K562 (cell line): Measurements from ENCODE around the gene MOCOS. TPM values are rescaled to one million over a fixed set of nuclear protein-coding genes. Genes with fewer than 3 reads are reported as not detected.

Source experiments
- ATAC-seq: fragments of 200-7000 bp; cut with Tn5 transposase; 3 replicates; pipeline ENCODE4 v1.9.1; 2020; ENCODE audit warnings: moderate library complexity
- BruUV-seq: library from RNA; stranded (reverse); fragments of 400-500 nt; replicated peaks from 2 replicates; lab custom pipeline; 2021; lab: Mats Ljungman, UMichigan
- CTCF ChIA-PET: fragments of 300-600 bp; formaldehyde crosslinking; extraction: SDS; loops from one replicate; lab custom pipeline; 2021; ENCODE audit warnings: low intra/inter-chr PET ratio; lab: Yijun Ruan, JAX
- POLR2A ChIA-PET: fragments of 300-600, 350-650 bp; sonication (Branson Sonifier 250); formaldehyde crosslinking; extraction: SDS; loops from one replicate; lab custom pipeline; 2021; ENCODE audit warnings: antibody characterized with exemption, inconsistent platforms; lab: Yijun Ruan, JAX
- DNase-seq, 4 experiments: peaks; one replicate each; pipeline versions ENCODE4 v3.0.0 to v3.0.0-alpha.2; 2011 to 2018; ENCODE audit warnings: low spot score in 3 of 4, mixed read lengths in 3 of 4; ENCODE audit errors: extremely low read depth in 1 of 4
- FAIRE-seq: peaks from 2 replicates; lab custom pipeline; 2011; peaks lifted over from hg19 to GRCh38; lab: Jason Lieb, UNC
- H2AFZ ChIP-seq: 2 replicates; pipeline ENCODE4 v1.6.0; 2011; ENCODE audit warnings: low read depth, low read length, control low read depth, inconsistent platforms
- H3K27ac ChIP-seq: fragments of 200-600 bp; 3 replicates; pipeline ENCODE4 v1.8.0; 2011; ENCODE audit warnings: low read depth, mild to moderate bottlenecking, control low read depth, inconsistent platforms, low read length, moderate library complexity, mixed read lengths; ENCODE audit errors: extremely low read depth
- H3K27me3 ChIP-seq, 2 experiments: fragments of 300-600 bp in 1 of 2; 2 replicates in 1 of 2; 3 replicates in 1 of 2; pipeline versions ENCODE4 v1.6.0 to v1.8.0; 2011; ENCODE audit warnings: inconsistent platforms in 2 of 2, low read length in 2 of 2, mild to moderate bottlenecking in 1 of 2, mixed read lengths in 1 of 2, moderate library complexity in 1 of 2; ENCODE audit not compliant: control insufficient read depth in 2 of 2, insufficient read depth in 2 of 2
- H3K36me3 ChIP-seq: fragments of 300-600 bp; 3 replicates; pipeline ENCODE4 v1.8.0; 2011; ENCODE audit warnings: mild to moderate bottlenecking, low read length, inconsistent platforms; ENCODE audit not compliant: control insufficient read depth, insufficient read depth
- H3K4me1 ChIP-seq, 2 experiments: fragments of 200-600 bp in 1 of 2; replicated peaks in 1 of 2; 2 replicates in 1 of 2; 3 replicates in 1 of 2; pipeline versions ENCODE4 v1.5.1 to v1.8.0; 2011; ENCODE audit warnings: inconsistent platforms in 2 of 2, low read length in 2 of 2, mild to moderate bottlenecking in 1 of 2, mixed read lengths in 1 of 2, moderate library complexity in 1 of 2; ENCODE audit not compliant: control insufficient read depth in 2 of 2, insufficient read depth in 2 of 2
- H3K4me2 ChIP-seq: 2 replicates; pipeline ENCODE4 v1.6.1; 2011; ENCODE audit warnings: low read length, control low read depth, inconsistent platforms, mixed read lengths; ENCODE audit not compliant: insufficient read depth
- H3K4me3 ChIP-seq: fragments of 200-600 bp; sonication (generic), shearing (Covaris generic); 2 replicates; pipeline ENCODE4 v1.5.1; 2016; ENCODE audit warnings: control low read depth, inconsistent platforms
- H3K79me2 ChIP-seq: fragments of 200-600 bp; 3 replicates; pipeline ENCODE4 v1.8.0; 2011; ENCODE audit warnings: low read length, inconsistent platforms; ENCODE audit not compliant: control insufficient read depth, insufficient read depth
- H3K9ac ChIP-seq, 2 experiments: 2 replicates each; pipeline versions ENCODE4 v1.6.0 to v1.6.1; 2011; ENCODE audit warnings: low read depth in 2 of 2, low read length in 2 of 2, control low read depth in 1 of 2, inconsistent platforms in 1 of 2, mild to moderate bottlenecking in 1 of 2, mixed read lengths in 1 of 2; ENCODE audit not compliant: insufficient read depth in 1 of 2
- H3K9me1 ChIP-seq: one replicate; pipeline ENCODE4 v1.6.0; 2011; ENCODE audit warnings: inconsistent platforms, mild to moderate bottlenecking, low read length, moderate library complexity; ENCODE audit not compliant: control insufficient read depth, insufficient read depth
- H3K9me3 ChIP-seq: replicated peaks from 2 replicates; pipeline ENCODE4 v1.5.1; 2011; ENCODE audit warnings: low read depth, low read length, inconsistent platforms; ENCODE audit not compliant: control insufficient read depth, insufficient read depth
- H4K20me1 ChIP-seq: replicated peaks from 2 replicates; pipeline ENCODE4 v1.6.1; 2011; ENCODE audit warnings: low read length, inconsistent platforms, mixed read lengths; ENCODE audit not compliant: control insufficient read depth, insufficient read depth
- CBFA2T2 ChIP-seq: fragments of 450-650 bp; conservative IDR thresholded peaks from 2 replicates; pipeline ENCODE4 v1.6.1; 2017; ENCODE audit warnings: mild to moderate bottlenecking
- CCNT2 ChIP-seq: IDR thresholded peaks from 2 replicates; pipeline ENCODE4 v1.6.1; 2011; ENCODE audit warnings: borderline replicate concordance, low read depth, mild to moderate bottlenecking, moderate library complexity, mixed read lengths, low read length; ENCODE audit not compliant: insufficient read length; ENCODE audit errors: extremely low read depth
- CHD1 ChIP-seq: fragments of 200-600 bp; sonication (generic); IDR thresholded peaks from one replicate; pipeline ENCODE4 v1.6.1; 2012; ENCODE audit warnings: mild to moderate bottlenecking, moderate library complexity, low read length, inconsistent platforms
- FUS ChIP-seq: fragments of 200-400 bp; formaldehyde crosslinking; optimal IDR thresholded peaks from 2 replicates; pipeline ENCODE3; 2017; ENCODE audit warnings: low read depth, low read length
- GABPB1 ChIP-seq: sonication (generic); formaldehyde crosslinking; IDR thresholded peaks from 2 replicates; pipeline ENCODE4 v1.8.0; 2022; ENCODE audit warnings: mild to moderate bottlenecking, missing genetic modification reagents
- LEF1 ChIP-seq: fragments of 450-650 bp; IDR thresholded peaks from 2 replicates; pipeline ENCODE4 v1.6.1; 2016; ENCODE audit warnings: mild to moderate bottlenecking
- MEIS2 ChIP-seq: fragments of 450-650 bp; IDR thresholded peaks from 2 replicates; pipeline ENCODE4 v1.6.1; 2014; ENCODE audit warnings: mild to moderate bottlenecking; ENCODE audit not compliant: partially characterized antibody
- SIN3B ChIP-seq: fragments of 450-650 bp; IDR thresholded peaks from 2 replicates; pipeline ENCODE4 v1.6.1; 2017; ENCODE audit warnings: low read depth, mild to moderate bottlenecking, moderate library complexity
- SRSF1 ChIP-seq: fragments of 200-400 bp; formaldehyde crosslinking; IDR thresholded peaks from 2 replicates; pipeline ENCODE4 v1.6.1; 2017; ENCODE audit warnings: mild to moderate bottlenecking, low read depth, low read length, moderate library complexity
- TAF15 ChIP-seq: fragments of 200-400 bp; formaldehyde crosslinking; IDR thresholded peaks from 2 replicates; pipeline ENCODE4 v1.6.1; 2017; ENCODE audit warnings: mild to moderate bottlenecking, low read depth, low read length, moderate library complexity
- TSC22D4 ChIP-seq: fragments of 450-650 bp; IDR thresholded peaks from 2 replicates; pipeline ENCODE4 v1.6.1; 2016; ENCODE audit warnings: missing genetic modification characterization, missing biosample characterization, control low read depth
- ZNF175 ChIP-seq: fragments of 200-800 bp; sonication (Bioruptor generic); IDR thresholded peaks from 2 replicates; pipeline ENCODE4 v1.6.1; 2016; ENCODE audit warnings: low read depth, mild to moderate bottlenecking, missing genetic modification characterization, missing compliant biosample characterization
- ZNF212 ChIP-seq: fragments of 450-650 bp; formaldehyde crosslinking; IDR thresholded peaks from 2 replicates; pipeline ENCODE4 v1.4.0; 2020; ENCODE audit warnings: mild to moderate bottlenecking
- ZNF224 ChIP-seq: sonication (generic); formaldehyde crosslinking; IDR thresholded peaks from 2 replicates; pipeline ENCODE4 v1.8.0; 2022; ENCODE audit warnings: mild to moderate bottlenecking, missing genetic modification reagents
- ZNF354B ChIP-seq: fragments of 250-450 bp; sonication (Bioruptor Pico); IDR thresholded peaks from 2 replicates; pipeline ENCODE4 v1.4.0; 2020
- ZNF584 ChIP-seq: fragments of 200-800 bp; sonication (Bioruptor generic); IDR thresholded peaks from 2 replicates; pipeline ENCODE4 v1.6.1; 2016; ENCODE audit warnings: low read depth, mild to moderate bottlenecking, missing genetic modification characterization, missing compliant biosample characterization
- WGBS: fragments of 100-300 bp; shearing (Covaris generic); methylation state at CpG from one replicate; pipeline ENCODE4 v1.1.6; 2016; ENCODE audit warnings: low coverage, mixed read lengths; ENCODE audit not compliant: insufficient coverage; ENCODE audit errors: missing lambda C conversion rate; 5-methylcytosine and 5-hydroxymethylcytosine counted together
- in situ Hi-C: fragments of 300-500 bp; cut with MboI; formaldehyde crosslinking; loops from 4 replicates; pipeline ENCODE4 v1.15.0; 2018; ENCODE audit warnings: inconsistent platforms, mixed read lengths
- intact Hi-C: fragments of 100-400 bp; cut with micrococcal nuclease; formaldehyde crosslinking; loops from 2 replicates; pipeline ENCODE4 v1.14.2; 2022
- polyA plus RNA-seq, 8 experiments: library from polyadenylated mRNA; depleted of rRNA in 4 of 8; stranded (reverse) in 5 of 8; unstranded in 3 of 8; fragments of >200 nt; fragmentation: Nextera tagmentation in 2 of 8; fragmentation: Illumina TruSeq in 1 of 8; extraction: Ambion mirVana in 2 of 8; extraction: Trizol in 1 of 8; gene quantifications; 2 replicates each; pipeline versions ENCODE4 v1.2.1 to v1.2.3, GENCODE V29; 2011 to 2014; ENCODE audit warnings: inconsistent platforms in 1 of 8, missing spikeins in 1 of 8
- total RNA-seq, 7 experiments: library from RNA; depleted of rRNA in 6 of 7; stranded (reverse); fragments of >200 nt in 6 of 7; fragmentation: Illumina TruSeq in 2 of 7; extraction: Trizol in 2 of 7; gene quantifications; 2 replicates each; pipeline versions ENCODE4 v1.2.1 to v1.2.3, GENCODE V29; 2011 to 2021; ENCODE audit warnings: low replicate concordance in 1 of 7
- TF ChIP-seq, protein P1 (sequence below): sonication (generic); formaldehyde crosslinking; IDR thresholded peaks from 2 replicates; pipeline ENCODE4 v1.8.1; 2022; ENCODE audit warnings: missing genetic modification reagents
- TF ChIP-seq, protein P2 (sequence below): conservative IDR thresholded peaks from 2 replicates; pipeline ENCODE4 v1.6.1; 2011; ENCODE audit warnings: low read depth, mild to moderate bottlenecking, low read length; ENCODE audit not compliant: control insufficient read depth
- TF ChIP-seq, protein P3 (sequence below), 2 experiments: IDR thresholded peaks; 2 replicates each; pipeline ENCODE4 v1.6.1; 2011; ENCODE audit warnings: borderline replicate concordance in 1 of 2, control low read depth in 1 of 2, low read depth in 1 of 2, low read length in 1 of 2, mild to moderate bottlenecking in 1 of 2, mixed read lengths in 1 of 2, moderate library complexity in 1 of 2; ENCODE audit not compliant: insufficient read depth in 1 of 2, insufficient read length in 1 of 2, poor library complexity in 1 of 2, severe bottlenecking in 1 of 2; ENCODE audit errors: extremely low read depth in 1 of 2
- TF ChIP-seq, protein P4 (sequence below), 2 experiments: fragments of 250-450 bp in 1 of 2; fragments of 450-650 bp in 1 of 2; sonication (Bioruptor Pico) in 1 of 2; IDR thresholded peaks; 2 replicates each; pipeline versions ENCODE4 v1.6.1 to v1.8.0; 2016 to 2021; ENCODE audit warnings: mild to moderate bottlenecking in 2 of 2, moderate library complexity in 2 of 2, missing compliant biosample characterization in 1 of 2, missing genetic modification characterization in 1 of 2

MOCOS gene
- total and polyA plus RNA-seq, 9 of the 15 experiments (the other 6 are each of a cell fraction or from before 2014, with no cell fraction given) = 4.5 to 12.4 (median 9.1) TPM

DNA sequence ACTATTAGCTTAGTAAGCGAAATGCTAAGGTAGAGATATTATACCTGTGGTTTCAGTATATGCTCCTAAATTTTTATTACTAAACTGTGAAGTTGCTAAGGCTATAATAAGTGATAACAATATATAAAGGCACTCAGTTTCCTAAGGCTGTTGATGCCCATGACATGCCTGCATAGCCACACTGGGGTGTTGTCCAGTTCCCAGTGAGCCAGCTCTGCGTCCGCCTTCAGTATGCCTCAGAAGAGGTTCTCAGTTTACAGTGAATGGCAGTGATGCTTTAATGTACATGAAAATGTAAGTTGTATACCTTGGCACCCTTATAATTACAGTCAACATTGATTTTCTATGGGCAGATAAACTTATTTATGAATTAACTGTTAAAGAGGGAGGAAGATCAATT is 117.4 kb downstream of the MOCOS start:
- in situ Hi-C loops = no loop called here
- no peak for ATAC-seq

More for the DNA sequence above, 117.4 kb downstream of the MOCOS start:
- H3K36me3 ChIP-seq = no peaks in the 10 kb centered on the region
- intact Hi-C loops = no loop called here
- peaks cover 4 to 22% of the 10 kb centered on the region in 2 experiments; a peak in 4 of 5 replicates for H3K27me3 ChIP-seq
- H4K20me1 ChIP-seq = peaks cover 2% of the 10 kb centered on the region; the same call in 1 of the 2 replicates
- H3K9me1 ChIP-seq = no peaks in the 10 kb centered on the region
- CTCF ChIA-PET = no interaction called here
- no peak overlapping the region for H3K4me3 ChIP-seq
- no peaks in the 10 kb centered on the region for H3K79me2 ChIP-seq
- H3K9me3 ChIP-seq = no peaks in the 10 kb centered on the region
- POLR2A ChIA-PET = no interaction called here
- no TSS peak for BruUV-seq
- no peak for TF ChIP-seq GABPB1
- TF ChIP-seq SRSF1 = no peak
- TF ChIP-seq FUS = no peak
- no peak for TF ChIP-seq CBFA2T2
- TF ChIP-seq MEIS2 = no peak
- TF ChIP-seq TAF15 = no peak
- no peak for TF ChIP-seq TSC22D4 (tag)
- TF ChIP-seq ZNF175 = no peak
- TF ChIP-seq LEF1 = no peak
- TF ChIP-seq, protein P1, sequence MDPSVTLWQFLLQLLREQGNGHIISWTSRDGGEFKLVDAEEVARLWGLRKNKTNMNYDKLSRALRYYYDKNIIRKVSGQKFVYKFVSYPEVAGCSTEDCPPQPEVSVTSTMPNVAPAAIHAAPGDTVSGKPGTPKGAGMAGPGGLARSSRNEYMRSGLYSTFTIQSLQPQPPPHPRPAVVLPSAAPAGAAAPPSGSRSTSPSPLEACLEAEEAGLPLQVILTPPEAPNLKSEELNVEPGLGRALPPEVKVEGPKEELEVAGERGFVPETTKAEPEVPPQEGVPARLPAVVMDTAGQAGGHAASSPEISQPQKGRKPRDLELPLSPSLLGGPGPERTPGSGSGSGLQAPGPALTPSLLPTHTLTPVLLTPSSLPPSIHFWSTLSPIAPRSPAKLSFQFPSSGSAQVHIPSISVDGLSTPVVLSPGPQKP (CRISPR knock-in tag) = no peak
- no peak for TF ChIP-seq CHD1
- TF ChIP-seq ZNF212 = no peak
- no peak for TF ChIP-seq CCNT2
- no peak for TF ChIP-seq SIN3B
- TF ChIP-seq, protein P2, sequence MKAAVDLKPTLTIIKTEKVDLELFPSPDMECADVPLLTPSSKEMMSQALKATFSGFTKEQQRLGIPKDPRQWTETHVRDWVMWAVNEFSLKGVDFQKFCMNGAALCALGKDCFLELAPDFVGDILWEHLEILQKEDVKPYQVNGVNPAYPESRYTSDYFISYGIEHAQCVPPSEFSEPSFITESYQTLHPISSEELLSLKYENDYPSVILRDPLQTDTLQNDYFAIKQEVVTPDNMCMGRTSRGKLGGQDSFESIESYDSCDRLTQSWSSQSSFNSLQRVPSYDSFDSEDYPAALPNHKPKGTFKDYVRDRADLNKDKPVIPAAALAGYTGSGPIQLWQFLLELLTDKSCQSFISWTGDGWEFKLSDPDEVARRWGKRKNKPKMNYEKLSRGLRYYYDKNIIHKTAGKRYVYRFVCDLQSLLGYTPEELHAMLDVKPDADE = no peak
- no peak for TF ChIP-seq ZNF354B (CRISPR knock-in tag)
- TF ChIP-seq, protein P3, sequence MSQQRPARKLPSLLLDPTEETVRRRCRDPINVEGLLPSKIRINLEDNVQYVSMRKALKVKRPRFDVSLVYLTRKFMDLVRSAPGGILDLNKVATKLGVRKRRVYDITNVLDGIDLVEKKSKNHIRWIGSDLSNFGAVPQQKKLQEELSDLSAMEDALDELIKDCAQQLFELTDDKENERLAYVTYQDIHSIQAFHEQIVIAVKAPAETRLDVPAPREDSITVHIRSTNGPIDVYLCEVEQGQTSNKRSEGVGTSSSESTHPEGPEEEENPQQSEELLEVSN (IDR thresholded peaks at IDR 0.05; ENCODE audit: borderline replicate concordance in 1 of 2, extremely low read depth in 1 of 2, insufficient read depth in 1 of 2, insufficient read length in 1 of 2, low read depth in 1 of 2, low read length in 1 of 2, poor library complexity in 1 of 2, severe bottlenecking in 1 of 2) = no peak
- no peak for TF ChIP-seq ZNF224
- TF ChIP-seq, protein P4, sequence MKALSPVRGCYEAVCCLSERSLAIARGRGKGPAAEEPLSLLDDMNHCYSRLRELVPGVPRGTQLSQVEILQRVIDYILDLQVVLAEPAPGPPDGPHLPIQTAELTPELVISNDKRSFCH (CRISPR knock-in tag; IDR thresholded peaks at IDR 0.05) = no peak
- TF ChIP-seq, protein P4 (tag; IDR thresholded peaks at IDR 0.05) = no peak
- no peak for TF ChIP-seq ZNF584 (CRISPR knock-in tag)
- TF ChIP-seq, all 486 proteins: peak for 0
- H2AFZ ChIP-seq = no peak overlapping the region
- no peak overlapping the region for H3K9ac ChIP-seq
- FAIRE-seq (no peak), DNase-seq (no peak)
- H3K4me1 ChIP-seq = no peaks in the 10 kb centered on the region
- no peak overlapping the region for H3K27ac ChIP-seq
- 3% methylated on average over 3 of the region's 3 CpGs for WGBS
- H3K4me2 ChIP-seq = no peak overlapping the region
